Trophoblast cell (in vitro differentiated cells and primary cell): ENCODE measurements around the gene MESD.

Source experiments
- DNase-seq, 2 donors: peaks; one replicate each; pipeline ENCODE4 v3.0.0-alpha.2; 2016
- H2AFZ ChIP-seq: 2 replicates; pipeline ENCODE4 v1.6.1; 2013; ENCODE audit warnings: low read length, moderate library complexity, mild to moderate bottlenecking; ENCODE audit not compliant: insufficient read depth, poor library complexity
- H2AK5ac ChIP-seq: 2 replicates; pipeline ENCODE4 v1.6.1; 2013; ENCODE audit warnings: mild to moderate bottlenecking, low read length
- H2BK120ac ChIP-seq: 2 replicates; pipeline ENCODE4 v1.6.1; 2013; ENCODE audit warnings: low read length, mild to moderate bottlenecking, moderate library complexity; ENCODE audit not compliant: insufficient read depth, poor library complexity
- H2BK12ac ChIP-seq: 2 replicates; pipeline ENCODE4 v1.6.1; 2013; ENCODE audit warnings: mild to moderate bottlenecking, low read length, moderate library complexity
- H2BK5ac ChIP-seq: 2 replicates; pipeline ENCODE4 v1.6.1; 2013; ENCODE audit warnings: low read length, low read depth, moderate library complexity, mild to moderate bottlenecking; ENCODE audit not compliant: poor library complexity
- H3K14ac ChIP-seq: 2 replicates; pipeline ENCODE4 v1.6.1; 2013; ENCODE audit warnings: mild to moderate bottlenecking, low read length
- H3K18ac ChIP-seq: 2 replicates; pipeline ENCODE4 v1.6.1; 2013; ENCODE audit warnings: mild to moderate bottlenecking, low read length
- H3K23ac ChIP-seq: 2 replicates; pipeline ENCODE4 v1.6.1; 2013; ENCODE audit warnings: low read length
- H3K27ac ChIP-seq: 2 replicates; pipeline ENCODE4 v1.5.1; 2013; ENCODE audit warnings: low read depth, mild to moderate bottlenecking, inconsistent platforms, low read length, moderate library complexity
- H3K27me3 ChIP-seq: 2 replicates; pipeline ENCODE4 v1.6.1; 2013; ENCODE audit warnings: inconsistent platforms, mild to moderate bottlenecking, low read length, moderate library complexity; ENCODE audit not compliant: insufficient read depth
- H3K36me3 ChIP-seq, 2 experiments: 1 replicate in 1 of 2; 2 replicates in 1 of 2; pipeline ENCODE4 v1.6.1; 2013; ENCODE audit warnings: low read length in 2 of 2, mild to moderate bottlenecking in 2 of 2, moderate library complexity in 1 of 2; ENCODE audit not compliant: insufficient read depth in 2 of 2, control insufficient read depth in 1 of 2
- H3K4ac ChIP-seq: 2 replicates; pipeline ENCODE4 v1.6.1; 2013; ENCODE audit warnings: low read depth, mild to moderate bottlenecking, low read length, moderate library complexity
- H3K4me1 ChIP-seq, 2 experiments: 1 replicate in 1 of 2; 2 replicates in 1 of 2; pipeline ENCODE4 v1.6.1; 2013; ENCODE audit warnings: low read length in 2 of 2, mild to moderate bottlenecking in 2 of 2, moderate library complexity in 1 of 2; ENCODE audit not compliant: insufficient read depth in 2 of 2, control insufficient read depth in 1 of 2
- H3K4me2 ChIP-seq: 2 replicates; pipeline ENCODE4 v1.6.1; 2013; ENCODE audit warnings: inconsistent platforms, mild to moderate bottlenecking, low read length, moderate library complexity
- H3K4me3 ChIP-seq: 2 replicates; pipeline ENCODE4 v1.5.1; 2013; ENCODE audit warnings: mild to moderate bottlenecking, low read depth, low read length, inconsistent platforms
- H3K79me1 ChIP-seq: one replicate; pipeline ENCODE4 v1.6.1; 2013; ENCODE audit warnings: low read length
- H3K79me2 ChIP-seq: 2 replicates; pipeline ENCODE4 v1.6.1; 2013; ENCODE audit warnings: low read length, mild to moderate bottlenecking; ENCODE audit not compliant: control insufficient read depth, insufficient read depth, poor library complexity
- H3K9ac ChIP-seq: 2 replicates; pipeline ENCODE4 v1.6.1; 2013; ENCODE audit warnings: mild to moderate bottlenecking, low read length
- H3K9me3 ChIP-seq: 2 replicates; pipeline ENCODE4 v1.6.1; 2013; ENCODE audit warnings: low read depth, mild to moderate bottlenecking, control low read depth, inconsistent platforms, low read length; ENCODE audit not compliant: insufficient read depth
- H4K12ac ChIP-seq: 2 replicates; pipeline ENCODE4 v1.6.1; 2013; ENCODE audit warnings: low read depth, mild to moderate bottlenecking, low read length, moderate library complexity
- H4K8ac ChIP-seq: 2 replicates; pipeline ENCODE4 v1.6.1; 2013; ENCODE audit warnings: low read depth, mild to moderate bottlenecking, low read length, moderate library complexity
- H4K91ac ChIP-seq: one replicate; pipeline ENCODE4 v1.6.1; 2013; ENCODE audit warnings: low read depth, mild to moderate bottlenecking, low read length, moderate library complexity
- WGBS: extraction: QIAGEN DNeasy Blood & Tissue Kit; methylation state at CpG from one replicate; pipeline ENCODE4 v1.1.7; 2013; ENCODE audit warnings: missing lambda C conversion rate; ENCODE audit not compliant: insufficient read length, insufficient coverage; ENCODE audit errors: extremely low coverage; 5-methylcytosine and 5-hydroxymethylcytosine counted together

MESD gene

DNA sequence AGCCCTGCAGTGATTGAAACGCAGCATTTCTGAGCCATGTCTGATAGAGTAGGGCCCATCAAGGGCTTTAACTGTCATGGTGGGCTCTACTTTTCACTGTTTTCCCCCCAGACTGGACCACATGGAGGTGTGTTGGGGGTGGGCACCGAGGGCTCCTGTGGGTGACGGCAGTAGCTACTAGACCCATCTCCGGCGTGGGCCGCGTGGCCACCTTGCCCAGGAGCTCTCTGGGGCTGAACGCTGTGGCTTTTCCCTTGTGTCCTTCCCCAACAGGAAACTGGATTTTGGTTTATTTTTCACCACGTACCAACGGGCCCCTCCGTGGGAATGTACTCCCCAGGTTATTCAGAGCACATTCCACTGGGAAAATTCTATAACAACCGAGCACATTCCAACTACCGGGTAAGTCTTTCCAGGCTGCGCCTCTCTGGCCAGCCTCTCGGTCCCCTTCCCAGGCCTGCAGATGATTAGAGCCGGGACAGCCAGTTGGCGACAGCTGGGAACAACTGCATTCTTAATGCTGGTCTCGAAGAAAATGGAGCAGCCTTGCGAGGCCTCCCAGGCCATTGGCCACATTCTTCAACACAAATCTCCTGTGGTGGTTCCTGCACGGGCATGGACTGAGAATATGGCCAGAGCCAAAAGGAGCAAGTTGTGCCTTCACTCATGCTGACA is 67.7 kb downstream of the MESD start:
- H4K91ac ChIP-seq: no peak overlapping the region
- no peak overlapping the region for H4K8ac ChIP-seq
- no peak overlapping the region for H2AK5ac ChIP-seq
- no peak overlapping the region for H3K23ac ChIP-seq
- H2BK5ac ChIP-seq: no peak overlapping the region
- DNase-seq: no peak
- H3K4me3 ChIP-seq: no peak overlapping the region
- no peaks in the 10 kb centered on the region for H3K79me2 ChIP-seq
- H3K4me2 ChIP-seq: no peak overlapping the region
- peaks cover 11 to 20% of the 10 kb centered on the region in 2 experiments for H3K36me3 ChIP-seq
- H3K14ac ChIP-seq: no peak overlapping the region
- H2BK12ac ChIP-seq: no peak overlapping the region
- H2BK120ac ChIP-seq: no peak overlapping the region
- H3K4ac ChIP-seq: no peak overlapping the region
- no peak overlapping the region for H3K18ac ChIP-seq
- H3K27ac ChIP-seq: no peak overlapping the region
- no peak overlapping the region for H4K12ac ChIP-seq
- no peak overlapping the region for H3K9ac ChIP-seq
- no peak overlapping the region for H2AFZ ChIP-seq
- H3K79me1 ChIP-seq: no peaks in the 10 kb centered on the region
- no peaks in the 10 kb centered on the region for H3K27me3 ChIP-seq
- H3K4me1 ChIP-seq: no peaks in the 10 kb centered on the region
- no CpG with 5 or more reads among the region's 20 CpGs for WGBS
- no peaks in the 10 kb centered on the region for H3K9me3 ChIP-seq

DNA sequence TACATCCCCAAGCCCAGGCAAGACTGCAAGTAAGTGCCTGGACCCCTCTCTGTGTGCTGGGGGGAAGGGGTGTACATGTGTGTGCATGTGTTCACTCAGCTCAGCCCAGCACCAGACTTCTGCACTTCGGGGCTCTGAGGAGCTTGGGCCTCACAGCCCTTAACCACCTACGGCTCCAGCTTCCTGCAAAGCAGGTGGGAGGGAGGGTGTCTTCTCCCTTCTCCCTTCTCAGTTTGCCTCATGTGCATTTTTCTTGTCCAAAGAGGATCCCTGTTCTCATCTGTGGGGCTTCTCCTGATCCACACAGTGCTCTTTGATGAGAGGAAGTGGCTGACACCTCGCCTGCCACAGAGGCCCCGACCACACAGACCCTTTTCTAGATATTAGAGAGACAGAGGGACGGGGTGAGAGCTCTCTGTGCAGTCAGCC is 69.3 kb downstream of the MESD start:
- Histone ChIP-seq H4K12ac (no peak overlapping the region), H3K79me1 (no peaks in the 10 kb centered on the region), H2BK120ac (no peak overlapping the region), H3K27me3 (no peaks in the 10 kb centered on the region), H3K4ac (no peak overlapping the region), H3K18ac (no peak overlapping the region), H3K4me1 (no peaks in the 10 kb centered on the region), H3K9ac (no peak overlapping the region), H3K36me3 (peaks cover 11 to 17% of the 10 kb centered on the region in 2 experiments), H3K4me3 (no peak overlapping the region), H2BK5ac (no peak overlapping the region), H2AK5ac (no peak overlapping the region), H3K23ac (no peak overlapping the region), H3K79me2 (no peaks in the 10 kb centered on the region), H3K9me3 (no peaks in the 10 kb centered on the region), H3K27ac (no peak overlapping the region), H3K14ac (no peak overlapping the region), H4K91ac (no peak overlapping the region), H2AFZ (no peak overlapping the region), H4K8ac (no peak overlapping the region), H3K4me2 (no peak overlapping the region), H2BK12ac (no peak overlapping the region)
- no CpG with 5 or more reads among the region's 5 CpGs for WGBS
- DNase-seq: no peak

DNA sequence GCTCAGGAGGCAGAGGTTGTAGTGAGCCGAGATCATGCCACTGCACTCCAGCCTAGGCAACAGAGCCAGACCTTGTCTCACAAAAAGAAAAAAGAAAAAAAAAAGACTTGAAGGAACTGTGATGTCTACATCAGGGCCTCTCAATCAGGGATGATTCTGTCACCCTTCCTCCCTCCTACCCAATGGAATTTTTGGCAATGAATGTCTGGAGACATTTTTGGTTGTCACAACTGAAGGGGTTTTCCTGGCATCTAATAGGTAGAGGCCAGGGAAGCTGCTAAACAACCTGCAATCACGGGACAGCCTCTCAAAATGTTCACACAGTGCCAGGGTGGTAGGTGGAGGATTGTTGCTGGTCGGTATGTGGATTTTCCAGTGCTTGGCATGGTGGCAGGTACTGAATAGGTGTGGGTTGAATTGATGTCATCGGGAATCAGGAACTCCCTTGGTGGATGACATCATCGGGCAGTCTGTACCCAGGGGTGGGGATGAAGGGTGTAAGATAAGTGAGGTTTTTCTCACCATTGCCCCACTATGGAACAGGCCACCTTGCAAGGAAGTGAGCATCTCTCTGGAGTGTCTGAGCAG is 71.3 kb downstream of the MESD start:
- no peak overlapping the region for H3K23ac ChIP-seq
- no peak overlapping the region for H3K4me3 ChIP-seq
- no peak overlapping the region for H2BK5ac ChIP-seq
- H3K14ac ChIP-seq: no peak overlapping the region
- H3K79me1 ChIP-seq: no peaks in the 10 kb centered on the region
- H3K4ac ChIP-seq: no peak overlapping the region
- no peak overlapping the region for H3K18ac ChIP-seq
- H4K12ac ChIP-seq: no peak overlapping the region
- H3K79me2 ChIP-seq: no peaks in the 10 kb centered on the region
- no peak overlapping the region for H3K27ac ChIP-seq
- H4K8ac ChIP-seq: no peak overlapping the region
- H3K9ac ChIP-seq: no peak overlapping the region
- H3K9me3 ChIP-seq: no peaks in the 10 kb centered on the region
- no peak overlapping the region for H2AK5ac ChIP-seq
- DNase-seq: no peak
- H2BK120ac ChIP-seq: no peak overlapping the region
- no peaks in the 10 kb centered on the region for H3K27me3 ChIP-seq
- no peaks in the 10 kb centered on the region for H3K4me1 ChIP-seq
- H2BK12ac ChIP-seq: no peak overlapping the region
- peaks cover 11 to 12% of the 10 kb centered on the region in 2 experiments for H3K36me3 ChIP-seq
- no peak overlapping the region for H3K4me2 ChIP-seq
- no CpG with 5 or more reads among the region's 5 CpGs for WGBS
- H2AFZ ChIP-seq: no peak overlapping the region
- no peak overlapping the region for H4K91ac ChIP-seq

DNA sequence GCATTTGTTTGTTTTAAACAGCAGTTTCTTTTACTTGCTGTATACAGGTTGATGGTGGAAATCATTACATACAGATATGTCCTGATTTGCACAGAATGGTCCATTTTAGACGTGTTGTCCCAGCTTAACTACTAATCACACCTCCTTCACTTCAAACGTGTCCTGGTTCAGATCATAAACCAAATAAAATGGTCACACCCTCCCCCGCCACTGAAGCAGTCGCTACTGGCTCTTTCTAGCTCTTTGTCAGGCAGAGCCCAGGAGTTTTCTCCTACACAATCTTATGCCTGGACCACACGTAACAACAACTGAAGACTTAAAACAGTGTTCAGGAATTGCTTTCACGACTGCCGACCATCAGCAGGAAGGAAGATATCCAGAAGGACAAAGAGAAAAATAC is 73.6 kb downstream of the MESD start:
- Histone ChIP-seq H2BK5ac (no peak overlapping the region), H3K4me3 (no peak overlapping the region), H4K91ac (no peak overlapping the region), H3K9me3 (no peaks in the 10 kb centered on the region), H4K8ac (no peak overlapping the region), H2BK120ac (no peak overlapping the region), H3K27ac (no peak overlapping the region), H3K14ac (no peak overlapping the region), H2BK12ac (no peak overlapping the region), H3K9ac (no peak overlapping the region), H3K4ac (no peak overlapping the region), H3K79me1 (no peaks in the 10 kb centered on the region), H3K4me2 (no peak overlapping the region), H3K27me3 (no peaks in the 10 kb centered on the region), H2AK5ac (no peak overlapping the region), H3K36me3 (peaks cover 2 to 3% of the 10 kb centered on the region in 2 experiments), H2AFZ (no peak overlapping the region), H3K23ac (no peak overlapping the region), H3K18ac (no peak overlapping the region), H4K12ac (no peak overlapping the region), H3K4me1 (no peaks in the 10 kb centered on the region), H3K79me2 (no peaks in the 10 kb centered on the region)
- WGBS: no CpG with 5 or more reads among the region's 7 CpGs
- DNase-seq: no peak
